GM18519 (cell line): ENCODE results near the gene SLC22A12.
"Not testable (repeated sequence)": the region's sequence is repeated elsewhere in the genome, so short reads cannot be mapped to it uniquely, and the experiment has no call there.

Experiments
- ATAC-seq: cut with Tn5 transposase; IDR thresholded peaks from one replicate; pipeline ENCODE4 v1.9.1; 2021; ENCODE audit warnings: mild to moderate bottlenecking, moderate library complexity; ENCODE audit not compliant: unreplicated experiment, low FRiP score

The SLC22A12 gene

GRCh38 chr11:64583296-64584262 is 7.4 kb upstream of the SLC22A12 start:
- ATAC-seq: no peak

- ATAC-seq: no peak
These were observed 5.9 kb upstream of the SLC22A12 start for GRCh38 chr11:64585150-64585549.

GRCh38 chr11:64586366-64586765 is 4.7 kb upstream of the SLC22A12 start:
- no peak for ATAC-seq

GRCh38 chr11:64588701-64589100 is 2.3 kb upstream of the SLC22A12 start:
- ATAC-seq: no peak

- ATAC-seq: no peak
These were observed 525 bp downstream of the SLC22A12 start for GRCh38 chr11:64591257-64592233.

GRCh38 chr11:64592234-64592615 is 1.2 kb downstream of the SLC22A12 start:
- ATAC-seq: no peak

GRCh38 chr11:64592656-64593055 is 1.6 kb downstream of the SLC22A12 start:
- ATAC-seq: no peak

- no peak for ATAC-seq
These were observed 2.4 kb downstream of the SLC22A12 start for GRCh38 chr11:64593156-64594105.

- ATAC-seq: no peak
These were observed 3.3 kb downstream of the SLC22A12 start for GRCh38 chr11:64594159-64594939.

GRCh38 chr11:64595922-64596321 is 4.9 kb downstream of the SLC22A12 start:
- not testable (repeated sequence) for ATAC-seq

- no peak for ATAC-seq
These were observed 6.7 kb downstream of the SLC22A12 start for GRCh38 chr11:64597671-64598101.

GRCh38 chr11:64598106-64598796 is 7.2 kb downstream of the SLC22A12 start:
- no peak for ATAC-seq

GRCh38 chr11:64598797-64599697 is 8.0 kb downstream of the SLC22A12 start:
- ATAC-seq: no peak

GRCh38 chr11:64599698-64600211 is 8.7 kb downstream of the SLC22A12 start:
- no peak for ATAC-seq

GRCh38 chr11:64600281-64600992 is 9.4 kb downstream of the SLC22A12 start:
- no peak for ATAC-seq

- ATAC-seq: no peak
These were observed 10.8 kb downstream of the SLC22A12 start for GRCh38 chr11:64601605-64602465.
